Camera-type eye (tissue), 1 donor: ENCODE results near the gene SIN3A. TPM values are rescaled to one million over a fixed set of nuclear protein-coding genes. Genes with fewer than 3 reads are reported as not detected.

ENCODE experiments used
- total RNA-seq: library from RNA; depleted of rRNA; stranded (reverse); fragments of >200 nt; gene quantifications from one replicate; pipeline ENCODE4 v1.2.3, GENCODE V29; 2014

SIN3A gene
- 98.5 TPM for total RNA-seq

DNA sequence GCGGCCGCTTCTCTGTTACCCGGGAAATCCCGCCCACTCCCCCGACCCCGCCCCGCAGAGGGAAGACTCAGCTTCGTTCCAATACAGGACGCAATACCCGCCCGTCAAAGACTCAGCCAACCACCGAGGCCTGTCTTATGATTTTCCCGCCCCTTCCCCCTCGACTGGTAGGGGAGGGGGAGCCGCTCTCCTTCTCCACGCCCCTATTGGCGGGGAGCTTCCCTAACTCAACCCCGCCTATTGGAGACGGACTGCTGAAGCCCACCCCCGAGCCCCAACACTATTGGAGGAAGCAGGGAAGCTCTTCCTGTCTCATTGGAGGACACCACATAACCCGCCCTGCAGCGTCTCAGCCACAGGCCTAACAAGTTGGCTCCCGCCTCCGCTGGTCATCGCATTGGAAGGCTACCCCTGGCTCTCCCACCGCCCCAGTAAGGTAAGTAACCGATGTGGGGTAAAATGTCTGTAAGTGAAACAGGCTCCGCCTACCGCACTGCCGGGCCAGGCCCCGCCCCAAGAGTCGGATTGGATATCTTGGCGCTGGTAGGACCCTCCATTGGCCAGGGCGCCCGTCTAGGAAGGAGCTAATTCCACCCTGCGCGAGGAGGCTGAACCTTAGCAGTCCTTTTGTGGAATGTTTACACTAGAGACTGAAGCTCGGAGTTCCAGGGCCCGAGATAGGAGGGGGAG lies at the start of gene SIN3A:
SIN3A (minus strand) TSS at position 17 of the 690 bp plus-strand sequence. CDS start 21,315 bp downstream, outside the sequence.

DNA sequence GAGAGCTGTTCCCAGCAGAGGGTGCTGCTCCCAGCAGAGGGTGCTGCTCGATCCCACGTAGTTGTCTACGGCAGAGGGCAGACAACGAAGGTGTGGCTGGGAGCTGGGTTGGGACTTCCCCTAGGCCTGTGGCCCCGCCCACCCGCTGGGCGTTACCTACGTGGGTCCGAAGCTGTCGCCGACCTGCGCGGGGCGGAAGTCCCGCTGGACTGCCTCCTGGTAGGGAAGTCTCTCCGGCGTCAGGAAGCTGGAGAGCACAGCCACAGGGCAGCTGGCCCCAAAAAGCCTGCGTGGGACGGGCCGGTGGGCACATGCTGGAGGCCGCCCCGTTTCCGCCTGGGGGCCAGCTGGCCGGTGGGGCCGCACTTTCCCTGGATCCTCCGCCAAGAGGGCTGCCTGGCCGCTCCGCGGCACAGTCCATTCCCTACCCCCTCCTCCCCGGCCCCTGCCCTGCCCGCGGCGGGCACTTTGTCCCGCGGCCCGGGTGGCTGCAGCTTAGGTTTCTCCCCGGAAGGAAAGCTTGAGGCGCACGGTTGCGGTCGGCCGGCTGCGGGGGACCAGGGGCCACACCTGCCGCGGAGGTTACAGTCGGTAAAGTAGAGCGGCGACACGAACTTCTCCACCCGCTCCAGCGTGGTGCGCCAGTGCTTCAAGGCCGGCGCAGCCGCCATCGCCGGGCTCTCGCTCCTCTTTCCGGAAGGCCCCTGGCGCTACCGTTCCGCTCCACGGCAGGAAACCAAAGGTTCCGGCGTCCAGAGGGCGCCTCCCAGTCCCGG lies 83.4 kb downstream of the SIN3A start, which contains the start of gene MAN2C1:
MAN2C1 (minus strand) TSS at position 695 of the 776 bp plus-strand sequence; CDS start at position 671, 24 bp downstream.

DNA sequence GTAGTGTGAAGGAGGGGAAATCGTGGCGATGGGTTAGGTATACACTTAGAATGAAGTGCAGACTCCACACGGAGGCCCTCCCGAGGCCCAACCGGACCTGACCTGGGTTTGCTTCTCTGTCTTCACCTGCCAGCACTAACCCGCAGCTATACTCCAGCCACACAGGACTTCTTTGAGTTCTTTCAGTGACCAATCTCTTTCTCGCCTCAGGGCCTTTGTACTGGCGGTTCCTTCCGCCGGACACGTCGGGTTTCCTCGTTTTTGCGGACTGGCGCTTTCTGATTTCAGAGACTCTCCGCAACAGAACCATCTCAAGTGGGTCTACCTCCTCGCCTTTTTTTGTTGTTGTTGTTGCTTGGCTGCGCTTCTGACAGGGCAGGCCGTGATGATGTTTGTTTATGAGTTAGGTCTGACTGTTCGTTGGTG lies 104.7 kb downstream of the SIN3A start, which contains the start of gene NEIL1:
NEIL1 (plus strand) TSS at position 244 of the 426 bp plus-strand sequence. CDS start 1,867 bp downstream, outside the sequence.

DNA sequence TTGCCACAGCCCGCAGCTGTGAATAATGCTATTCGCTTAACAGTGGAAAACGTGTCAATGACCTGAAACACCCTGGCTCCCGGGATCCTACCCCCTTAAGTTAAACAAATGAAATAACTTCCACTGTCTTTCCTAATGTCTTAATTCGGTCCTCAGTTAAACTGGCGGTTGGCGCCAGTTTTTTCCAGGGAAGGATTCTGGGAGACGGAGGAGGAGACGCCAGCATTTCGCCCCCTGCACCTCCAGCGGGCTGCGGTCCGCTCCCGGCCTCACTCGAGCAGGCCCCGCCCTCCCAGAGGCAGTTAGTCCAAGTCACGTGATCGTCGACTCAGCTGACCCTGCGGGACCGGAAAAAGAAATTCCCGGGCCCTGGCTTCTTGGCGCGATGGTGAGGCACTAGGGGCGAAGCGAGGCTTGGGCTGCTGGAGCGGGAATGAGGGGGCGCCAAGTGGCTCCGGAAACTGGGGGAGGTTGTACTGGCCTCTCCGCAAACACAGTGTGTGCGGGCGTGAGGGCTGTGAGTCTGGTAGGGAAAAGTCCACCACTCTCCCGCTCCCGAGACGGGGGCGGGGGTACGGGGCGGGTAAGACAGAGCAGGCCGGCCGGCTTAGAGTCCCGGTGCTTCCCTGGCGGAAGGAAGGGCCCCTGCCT lies 115.7 kb downstream of the SIN3A start, which contains the start of gene COMMD4:
COMMD4 (plus strand) TSS at position 359 of the 651 bp plus-strand sequence; CDS start at position 386, 27 bp downstream.

Other genes with a start within 250 kb of the SIN3A start
- gene C15orf39, start 249.8 kb downstream of the SIN3A start, total RNA-seq, result 9.6 TPM
- gene GOLGA6C, start 193.4 kb downstream of the SIN3A start, total RNA-seq, result not detected
- not detected for gene GOLGA6D, start 168.9 kb downstream of the SIN3A start, total RNA-seq
- 36.5 TPM for gene COMMD4, start 115.6 kb downstream of the SIN3A start, total RNA-seq
- gene NEIL1, start 104.7 kb downstream of the SIN3A start, total RNA-seq, result 40.2 TPM
- gene MAN2C1, start 83.1 kb downstream of the SIN3A start, total RNA-seq, result 272 TPM
- gene PTPN9, start 127.6 kb upstream of the SIN3A start, total RNA-seq, result 29.2 TPM
- gene SNUPN, start 174.0 kb upstream of the SIN3A start, total RNA-seq, result 26.4 TPM
- 76.1 TPM for gene IMP3, start 188.5 kb upstream of the SIN3A start, total RNA-seq
- 12.7 TPM for gene SNX33, start 196.2 kb upstream of the SIN3A start, total RNA-seq